Body of pancreas (tissue), 4 donors: Measurements from ENCODE around the gene CTSZ.

ENCODE experiments used
- POLR2A ChIP-seq, 3 donors: fragments of 450-650 bp; IDR thresholded peaks; one replicate each; pipeline ENCODE4 v1.6.1; 2016; ENCODE audit warnings: antibody characterized with exemption in 3 of 3, mild to moderate bottlenecking in 2 of 3
- TF ChIP-seq, protein P1 (sequence below), 7 experiments: fragments of 450-650 bp in 4 of 7; fragments of 200-600 bp in 3 of 7; sonication (generic) in 3 of 7; IDR thresholded peaks; one replicate each; pipeline ENCODE4 v1.5.1; 2016 to 2019; ENCODE audit warnings: antibody characterized with exemption in 7 of 7

DNA sequence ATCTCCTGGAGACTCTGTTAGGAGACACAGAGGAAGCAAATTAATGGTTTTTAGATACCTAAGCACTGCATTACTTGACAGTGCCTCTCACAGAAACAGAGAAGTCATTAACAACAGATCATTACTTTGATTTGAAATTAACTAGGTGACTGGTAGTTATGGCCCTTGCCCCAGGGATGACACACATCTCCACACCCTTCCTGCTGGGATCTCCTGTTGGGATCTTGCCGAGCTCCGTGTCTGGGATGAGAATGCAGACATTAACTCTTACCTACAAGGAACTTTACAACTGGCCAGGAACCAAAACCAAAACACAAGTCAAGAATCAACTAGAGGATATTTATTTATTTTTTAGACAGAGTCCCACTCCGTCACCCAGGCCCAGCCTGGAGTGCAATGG, 37.7 kb upstream of the CTSZ start:
- TF ChIP-seq, protein P1, sequence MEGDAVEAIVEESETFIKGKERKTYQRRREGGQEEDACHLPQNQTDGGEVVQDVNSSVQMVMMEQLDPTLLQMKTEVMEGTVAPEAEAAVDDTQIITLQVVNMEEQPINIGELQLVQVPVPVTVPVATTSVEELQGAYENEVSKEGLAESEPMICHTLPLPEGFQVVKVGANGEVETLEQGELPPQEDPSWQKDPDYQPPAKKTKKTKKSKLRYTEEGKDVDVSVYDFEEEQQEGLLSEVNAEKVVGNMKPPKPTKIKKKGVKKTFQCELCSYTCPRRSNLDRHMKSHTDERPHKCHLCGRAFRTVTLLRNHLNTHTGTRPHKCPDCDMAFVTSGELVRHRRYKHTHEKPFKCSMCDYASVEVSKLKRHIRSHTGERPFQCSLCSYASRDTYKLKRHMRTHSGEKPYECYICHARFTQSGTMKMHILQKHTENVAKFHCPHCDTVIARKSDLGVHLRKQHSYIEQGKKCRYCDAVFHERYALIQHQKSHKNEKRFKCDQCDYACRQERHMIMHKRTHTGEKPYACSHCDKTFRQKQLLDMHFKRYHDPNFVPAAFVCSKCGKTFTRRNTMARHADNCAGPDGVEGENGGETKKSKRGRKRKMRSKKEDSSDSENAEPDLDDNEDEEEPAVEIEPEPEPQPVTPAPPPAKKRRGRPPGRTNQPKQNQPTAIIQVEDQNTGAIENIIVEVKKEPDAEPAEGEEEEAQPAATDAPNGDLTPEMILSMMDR (IDR thresholded peaks at IDR 0.05) = no peak
- TF ChIP-seq POLR2A (IDR thresholded peaks at IDR 0.05) = no peak
